ENCODE measurements around the gene CUEDC1.

The CUEDC1 gene

DNA sequence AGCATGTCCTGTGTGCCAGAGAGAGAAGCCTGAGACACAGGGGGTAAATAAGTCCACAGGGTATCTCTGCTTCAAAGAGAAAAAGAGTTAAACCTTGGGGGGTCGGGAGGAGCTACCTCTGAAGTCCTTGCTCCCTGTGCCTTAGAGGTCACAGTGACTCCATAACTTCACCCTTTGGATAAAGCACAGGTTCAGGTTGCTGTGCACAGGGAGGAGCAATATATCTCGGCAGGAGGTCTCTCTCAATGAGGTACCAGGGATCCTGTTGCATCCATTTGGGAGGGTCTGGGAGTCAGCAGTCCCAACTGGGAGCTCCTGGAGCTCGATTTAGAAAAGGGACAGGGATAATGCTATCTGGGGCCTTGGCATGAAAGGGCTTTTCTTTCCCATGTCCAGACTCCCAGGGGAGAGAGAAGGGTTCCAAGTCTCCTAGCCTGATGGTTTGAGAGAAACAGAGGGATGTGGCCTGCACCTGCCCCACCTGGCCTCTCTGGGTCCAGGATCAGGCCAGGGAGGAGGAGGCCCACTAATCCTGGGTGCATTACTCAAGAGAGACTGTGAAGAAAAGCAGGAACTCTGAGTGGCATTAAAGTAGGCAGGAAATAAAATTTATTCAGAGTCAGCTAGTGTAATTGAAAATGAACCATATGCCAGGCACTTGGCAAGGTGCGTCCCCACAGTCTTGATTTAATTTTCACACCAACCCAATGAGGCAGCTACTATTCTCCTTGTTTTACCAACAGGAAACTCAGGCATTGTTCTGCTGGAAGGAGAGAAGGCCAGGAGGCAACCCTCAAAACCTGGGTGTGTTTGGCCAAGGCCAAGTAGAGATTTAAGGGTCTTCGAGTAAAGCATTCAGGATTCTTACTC lies 40.7 kb downstream of the CUEDC1 start:
- H3K4me3 ChIP-seq = no peak overlapping the region
- TF ChIP-seq Cebpa-rat (IDR thresholded peaks at IDR 0.05) = no peak
- H3K9ac ChIP-seq = peak overlapping the region in 1 of 11 experiments; percentile 64; a peak in 2 of 22 replicates
- H3K27me3 ChIP-seq = no peaks in the 10 kb centered on the region
- peak overlapping the region in 6 of 11 experiments; percentile 22 to 76 (median 70); a peak in 10 of 22 replicates for H3K27ac ChIP-seq
- H3K36me3 ChIP-seq = no peaks in the 10 kb centered on the region
- H4K20me1 ChIP-seq = peaks cover 0 to 31% (median 0%) of the 10 kb centered on the region in 11 experiments; a peak in 4 of 22 replicates
- peaks cover 42 to 68% (median 54%) of the 10 kb centered on the region in 10 experiments for H3K4me1 ChIP-seq
- H3K9me3 ChIP-seq (replicated peaks in 1 of 11) = no peaks in the 10 kb centered on the region
- peak overlapping the region; percentile 68 to 87 (median 78); a peak in 21 of 22 replicates for H3K4me2 ChIP-seq

DNA sequence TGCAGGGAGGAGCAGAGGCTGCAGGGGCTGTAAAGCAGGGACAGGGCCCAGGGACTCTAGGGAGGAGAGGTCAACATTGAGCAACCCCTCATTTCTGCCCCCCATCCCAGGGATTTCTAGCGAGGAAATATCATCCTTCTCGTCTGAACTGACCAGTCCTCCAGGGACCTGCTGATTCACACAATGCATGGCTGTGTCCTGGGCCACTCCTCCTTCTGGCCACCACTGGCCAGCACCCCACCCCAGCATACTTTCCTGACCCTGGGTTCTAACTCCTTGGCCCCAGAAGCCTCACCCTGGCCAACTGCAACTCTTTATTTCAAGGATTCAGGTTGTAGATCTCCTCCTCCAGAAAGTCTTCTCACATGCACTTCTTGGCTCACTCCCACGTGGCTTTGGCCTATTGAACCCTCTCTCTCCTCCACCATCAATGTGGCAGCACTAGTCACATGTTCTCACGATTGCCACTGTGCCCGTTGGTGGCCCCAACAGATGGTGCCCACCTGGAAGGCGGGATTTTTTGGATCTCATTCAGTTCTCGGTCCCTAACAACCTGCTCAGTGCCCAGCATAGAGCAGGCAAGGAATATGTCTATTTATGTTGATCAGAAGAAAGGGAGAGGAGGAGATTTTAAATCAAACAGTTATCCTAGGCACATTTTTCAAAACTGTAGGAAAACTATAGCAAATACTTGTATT lies 41.5 kb downstream of the CUEDC1 start:
- H3K4me3 ChIP-seq = no peak overlapping the region
- H3K36me3 ChIP-seq = no peaks in the 10 kb centered on the region
- TF ChIP-seq Cebpa-rat (IDR thresholded peaks at IDR 0.05) = no peak
- peaks cover 45 to 73% (median 59%) of the 10 kb centered on the region in 10 experiments for H3K4me1 ChIP-seq
- no peaks in the 10 kb centered on the region for H3K9me3 ChIP-seq (replicated peaks in 1 of 11)
- H3K27me3 ChIP-seq = no peaks in the 10 kb centered on the region
- no peak overlapping the region for H3K27ac ChIP-seq
- no peak overlapping the region for H3K9ac ChIP-seq
- peaks cover 0 to 31% (median 0%) of the 10 kb centered on the region in 11 experiments; a peak in 4 of 22 replicates for H4K20me1 ChIP-seq
- H3K4me2 ChIP-seq = peak overlapping the region in 8 of 11 experiments; percentile 12 to 81 (median 72); a peak in 11 of 22 replicates

DNA sequence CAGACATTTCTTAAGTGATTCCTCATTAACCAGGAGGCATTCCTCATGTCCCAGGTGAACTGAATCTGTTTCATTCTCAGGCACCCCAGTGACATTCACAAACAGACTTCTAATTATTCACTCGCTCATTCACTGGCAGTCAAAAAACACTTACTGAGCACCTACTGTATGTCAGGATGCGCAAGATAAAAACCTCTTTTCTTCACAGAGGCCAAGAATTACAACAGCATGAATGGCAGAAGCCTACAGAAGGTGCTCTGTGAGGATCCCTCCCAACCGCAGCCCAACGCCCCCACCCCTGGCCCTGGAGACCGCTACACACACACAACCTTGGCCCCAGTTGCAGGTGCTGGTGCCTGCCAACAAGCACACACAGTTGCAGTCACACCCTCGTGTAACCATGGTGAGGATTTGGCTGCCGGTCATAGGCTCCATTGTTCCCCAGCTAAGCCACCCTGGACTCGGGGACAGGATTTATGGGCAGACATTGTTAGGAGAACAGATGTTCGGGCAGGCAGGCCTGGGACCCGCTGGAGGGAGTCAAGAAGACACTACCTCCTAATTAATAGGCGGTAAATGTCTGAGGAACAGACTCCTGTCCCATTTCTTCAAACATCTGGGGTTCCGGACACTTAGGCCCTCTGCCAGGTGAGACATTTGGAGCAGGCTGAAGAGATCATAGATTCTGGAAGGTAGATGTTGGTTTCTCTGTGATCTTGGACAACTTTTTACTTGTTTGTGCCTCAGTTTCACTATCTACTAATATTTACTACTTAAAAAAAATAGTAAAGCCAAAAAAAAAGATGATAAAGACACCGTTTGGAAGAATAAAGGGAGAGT lies 43.2 kb downstream of the CUEDC1 start:
- TF ChIP-seq Cebpa-rat (IDR thresholded peaks at IDR 0.05) = no peak

DNA sequence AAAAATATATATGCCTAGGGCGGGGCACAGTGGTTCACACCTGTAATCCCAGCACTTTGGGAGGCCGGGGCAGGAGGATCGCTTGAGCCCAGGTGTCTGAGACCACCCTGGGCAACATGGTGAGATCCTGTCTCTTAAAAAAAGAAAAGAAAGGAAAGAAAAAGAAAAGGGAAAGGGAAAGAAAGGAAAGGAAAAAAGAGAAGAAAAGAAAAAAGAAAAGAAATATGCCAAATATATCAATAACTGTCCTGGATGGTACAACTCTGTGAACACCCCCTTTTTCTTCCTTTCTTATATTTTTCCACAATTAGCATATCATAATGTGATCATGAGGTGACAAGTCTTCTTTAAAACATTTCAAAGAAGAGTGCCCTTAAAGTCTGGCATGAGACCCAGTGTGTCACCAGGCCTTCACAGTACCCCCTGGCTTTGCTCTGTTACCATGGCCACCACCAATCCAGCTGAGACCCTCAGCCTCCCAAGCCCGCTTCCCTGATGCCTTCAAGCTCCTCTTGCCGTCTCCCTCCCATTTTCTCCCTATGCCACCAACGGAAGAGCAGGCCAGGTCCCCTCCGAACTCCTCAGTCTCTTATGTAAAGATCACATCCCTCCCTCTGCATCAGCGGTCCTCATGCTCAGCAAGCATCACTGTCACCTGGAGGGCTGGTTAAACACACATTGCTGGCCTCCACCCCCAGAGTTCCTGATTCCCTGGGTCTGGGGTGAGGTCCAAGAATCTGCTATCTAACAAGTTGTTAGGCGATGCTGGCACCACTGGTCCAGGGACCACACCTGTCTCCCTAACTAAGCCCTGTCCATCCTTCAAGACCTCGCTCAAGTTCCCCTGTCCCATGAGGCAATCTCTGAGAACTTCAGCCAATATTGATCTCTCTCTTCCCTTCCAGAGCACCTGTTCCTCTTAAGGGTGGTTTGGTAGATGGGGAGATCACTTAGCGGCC lies 44.5 kb downstream of the CUEDC1 start:
- no peaks in the 10 kb centered on the region for H3K36me3 ChIP-seq
- H3K4me3 ChIP-seq = no peak overlapping the region
- no peak overlapping the region for H3K4me2 ChIP-seq
- no peak for TF ChIP-seq Cebpa-rat (IDR thresholded peaks at IDR 0.05)
- H4K20me1 ChIP-seq = peaks cover 0 to 15% (median 0%) of the 10 kb centered on the region in 11 experiments; a peak in 2 of 22 replicates
- H3K27me3 ChIP-seq = no peaks in the 10 kb centered on the region
- H3K27ac ChIP-seq = no peak overlapping the region
- peaks cover 38 to 73% (median 61%) of the 10 kb centered on the region in 10 experiments for H3K4me1 ChIP-seq
- no peaks in the 10 kb centered on the region for H3K9me3 ChIP-seq (replicated peaks in 1 of 11)
- no peak overlapping the region for H3K9ac ChIP-seq

More for the DNA sequence above, 43.2 kb downstream of the CUEDC1 start:
- H3K4me3 ChIP-seq = no peak overlapping the region
- H3K27ac ChIP-seq = no peak overlapping the region
- H3K4me2 ChIP-seq = no peak overlapping the region
- H3K27me3 ChIP-seq = no peaks in the 10 kb centered on the region
- H3K9ac ChIP-seq = no peak overlapping the region
- no peaks in the 10 kb centered on the region for H3K36me3 ChIP-seq
- peaks cover 0 to 23% (median 0%) of the 10 kb centered on the region in 11 experiments; a peak in 4 of 22 replicates for H4K20me1 ChIP-seq
- no peaks in the 10 kb centered on the region for H3K9me3 ChIP-seq (replicated peaks in 1 of 11)
- peaks cover 38 to 75% (median 62%) of the 10 kb centered on the region in 10 experiments for H3K4me1 ChIP-seq

DNA sequence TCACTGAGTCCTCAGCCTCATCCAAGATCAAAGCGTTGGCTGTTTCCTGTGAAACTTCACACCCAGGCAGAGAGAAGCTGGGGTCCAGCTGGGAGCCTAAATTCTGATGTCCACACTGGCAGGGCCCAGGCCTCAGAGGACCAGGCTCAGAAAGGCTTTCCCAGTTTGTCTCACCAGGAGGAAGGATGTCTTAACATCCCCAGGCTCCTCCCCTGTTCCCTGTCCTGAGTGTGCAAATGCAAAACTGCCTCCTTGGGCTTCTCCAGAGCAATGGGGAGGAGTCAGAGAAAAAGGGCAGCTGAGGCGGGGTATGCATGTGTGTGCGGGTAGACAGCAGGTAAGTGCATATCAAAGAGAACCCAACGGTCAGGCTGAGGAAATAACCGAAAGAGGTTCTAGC lies 45.7 kb downstream of the CUEDC1 start:
- Histone ChIP-seq H4K20me1 (peaks cover 0 to 6% (median 0%) of the 10 kb centered on the region in 11 experiments; a peak in 2 of 22 replicates), H3K27me3 (no peaks in the 10 kb centered on the region), H3K27ac (no peak overlapping the region), H3K9me3 (replicated peaks in 1 of 11) (no peaks in the 10 kb centered on the region), H3K4me3 (no peak overlapping the region), H3K4me1 (peaks cover 38 to 73% (median 61%) of the 10 kb centered on the region in 10 experiments), H3K4me2 (peak overlapping the region in 10 of 11 experiments; percentile 9 to 53 (median 36); a peak in 19 of 22 replicates), H3K9ac (peak overlapping the region in 1 of 11 experiments; percentile 24; a peak in 1 of 22 replicates), H3K36me3 (no peaks in the 10 kb centered on the region)
- no peak for TF ChIP-seq Cebpa-rat (IDR thresholded peaks at IDR 0.05)

DNA sequence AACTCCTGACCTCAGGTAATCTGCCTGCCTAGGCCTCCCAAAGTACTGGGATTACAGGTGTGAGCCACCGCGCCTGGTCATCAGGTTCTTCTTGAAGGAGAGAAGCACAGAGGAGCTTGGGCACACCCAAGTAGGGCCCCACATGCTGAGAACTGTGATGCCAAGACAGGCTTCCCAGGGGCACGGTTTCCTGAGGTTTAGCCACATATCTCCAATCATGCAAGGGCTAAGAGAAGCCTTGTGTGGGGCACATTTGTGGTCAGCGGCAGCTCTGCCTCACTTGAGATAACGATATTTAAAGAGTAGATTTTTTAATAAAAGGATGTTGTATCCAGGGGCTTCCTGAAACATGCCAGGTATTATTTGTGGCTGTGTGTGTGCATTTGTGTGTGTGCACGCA lies 46.9 kb downstream of the CUEDC1 start:
- H4K20me1 ChIP-seq = no peaks in the 10 kb centered on the region
- no peaks in the 10 kb centered on the region for H3K36me3 ChIP-seq
- peak overlapping the region in 9 of 11 experiments; percentile 41 to 66 (median 62); a peak in 19 of 22 replicates for H3K4me2 ChIP-seq
- no peaks in the 10 kb centered on the region for H3K27me3 ChIP-seq
- peaks cover 46 to 73% (median 65%) of the 10 kb centered on the region in 10 experiments for H3K4me1 ChIP-seq
- H3K9ac ChIP-seq = 0 out of 22 replicates have a peak overlapping the region, but pooled peaks of 1 of the 11 experiments have one; percentile 25
- TF ChIP-seq Cebpa-rat (IDR thresholded peaks at IDR 0.05) = no peak
- H3K27ac ChIP-seq = no peak overlapping the region
- H3K4me3 ChIP-seq = no peak overlapping the region
- H3K9me3 ChIP-seq (replicated peaks in 1 of 11) = no peaks in the 10 kb centered on the region

DNA sequence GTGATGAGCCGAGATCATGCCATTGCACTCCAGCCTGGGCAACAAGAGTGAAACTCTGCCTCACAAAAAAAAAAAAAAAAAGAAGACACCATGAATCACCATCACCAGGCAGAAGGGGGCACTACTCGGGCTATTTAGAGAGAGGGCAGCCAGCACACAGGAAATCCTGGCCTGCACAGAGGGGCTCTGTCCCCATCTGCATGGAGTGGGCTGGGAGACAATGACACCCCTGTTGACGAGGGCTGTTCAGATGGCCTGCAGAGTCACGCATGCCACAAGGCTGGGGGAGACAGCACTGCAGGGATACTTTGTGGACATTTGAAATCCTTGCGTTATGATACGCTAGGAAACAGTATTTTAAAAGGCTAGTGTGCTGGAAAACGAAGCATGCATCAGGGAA lies 48.3 kb downstream of the CUEDC1 start:
- no peak for TF ChIP-seq Cebpa-rat (IDR thresholded peaks at IDR 0.05)

More for the DNA sequence above, 48.3 kb downstream of the CUEDC1 start:
- Histone ChIP-seq H3K27ac (no peak overlapping the region), H3K9me3 (replicated peaks in 1 of 11) (no peaks in the 10 kb centered on the region), H3K36me3 (no peaks in the 10 kb centered on the region), H3K4me3 (no peak overlapping the region), H3K9ac (no peak overlapping the region; a peak in 1 of 22 replicates), H3K27me3 (no peaks in the 10 kb centered on the region), H4K20me1 (no peaks in the 10 kb centered on the region), H3K4me2 (peak overlapping the region; percentile 11 to 98 (median 56); a peak in 21 of 22 replicates), H3K4me1 (peaks cover 59 to 82% (median 78%) of the 10 kb centered on the region in 10 experiments)

All from BLaER1 treated with 17β-estradiol and CSF1 and Interleukin-3, amounts not matched to agents 10 nM and 100 nM (cell line).